Endothelial cell of umbilical vein (primary cell): ENCODE results near the gene ZCCHC4. TPM values are rescaled to one million over a fixed set of nuclear protein-coding genes. Genes with fewer than 3 reads are reported as not detected.

Source experiments
- BruUV-seq: library from RNA; stranded (reverse); fragments of 400-500 nt; replicated peaks from 2 replicates; lab custom pipeline; 2021; lab: Mats Ljungman, UMichigan
- CTCF ChIA-PET: fragments of 300-600, 350-600 bp; sonication (Branson Sonifier 250); formaldehyde crosslinking; loops from one replicate; lab custom pipeline; 2021; ENCODE audit warnings: antibody characterized with exemption, inconsistent platforms; lab: Charles Lee
- POLR2A ChIA-PET: fragments of 300-600, 350-600 bp; sonication (Branson Sonifier 250); formaldehyde crosslinking; loops from one replicate; lab custom pipeline; 2021; ENCODE audit warnings: antibody characterized with exemption, inconsistent platforms; lab: Charles Lee
- DNase-seq: peaks from one replicate; pipeline ENCODE4 v3.0.0-alpha.2; 2011; ENCODE audit warnings: low read depth, low spot score
- FAIRE-seq: peaks from 2 replicates; lab custom pipeline; 2011; peaks lifted over from hg19 to GRCh38; lab: Jason Lieb, UNC
- H2AFZ ChIP-seq: 2 replicates; pipeline ENCODE4 v1.6.0; 2012; ENCODE audit warnings: low read depth, low read length, control low read depth, inconsistent platforms
- H3K27ac ChIP-seq: 2 replicates; pipeline ENCODE4 v1.5.1; 2011; ENCODE audit warnings: low read depth, mild to moderate bottlenecking, control low read depth, low read length, moderate library complexity; ENCODE audit not compliant: insufficient read depth
- H3K27me3 ChIP-seq, 2 experiments: 2 replicates each; pipeline versions ENCODE4 v1.6.0 to v1.6.1; 2011; ENCODE audit warnings: low read length in 2 of 2, mixed read lengths in 1 of 2; ENCODE audit not compliant: control insufficient read depth in 2 of 2, insufficient read depth in 2 of 2
- H3K36me3 ChIP-seq, 2 experiments: 2 replicates in 1 of 2; 3 replicates in 1 of 2; pipeline ENCODE4 v1.5.1; 2011; ENCODE audit warnings: low read length in 2 of 2, mild to moderate bottlenecking in 1 of 2, moderate library complexity in 1 of 2; ENCODE audit not compliant: control insufficient read depth in 2 of 2, insufficient read depth in 2 of 2; ENCODE audit errors: extremely low read depth in 1 of 2
- H3K4me1 ChIP-seq: 3 replicates; pipeline ENCODE4 v1.5.1; 2011; ENCODE audit warnings: mild to moderate bottlenecking, low read length; ENCODE audit not compliant: control insufficient read depth, insufficient read depth; ENCODE audit errors: extremely low read depth
- H3K4me2 ChIP-seq: 2 replicates; pipeline ENCODE4 v1.6.1; 2011; ENCODE audit warnings: low read length, control low read depth, mixed read lengths; ENCODE audit not compliant: insufficient read depth
- H3K4me3 ChIP-seq, 3 experiments: fragments of 200-600 bp in 1 of 3; sonication (generic), shearing (Covaris generic) in 1 of 3; replicated peaks in 1 of 3; 2 replicates each; pipeline ENCODE4 v1.5.1; 2011 to 2016; ENCODE audit warnings: control low read depth in 3 of 3, low read length in 3 of 3, mild to moderate bottlenecking in 2 of 3, inconsistent platforms in 1 of 3, low read depth in 1 of 3, moderate library complexity in 1 of 3; ENCODE audit not compliant: insufficient read depth in 1 of 3
- H3K79me2 ChIP-seq: 2 replicates; pipeline ENCODE4 v1.6.0; 2012; ENCODE audit warnings: low read length, inconsistent platforms; ENCODE audit not compliant: control insufficient read depth, insufficient read depth
- H3K9ac ChIP-seq: replicated peaks from 2 replicates; pipeline ENCODE3; 2011; ENCODE audit warnings: low read length, control low read depth; ENCODE audit not compliant: insufficient read depth; ENCODE audit errors: extremely low read depth
- H3K9me1 ChIP-seq: replicated peaks from 3 replicates; pipeline ENCODE4 v1.6.0; 2011; ENCODE audit warnings: mild to moderate bottlenecking, low read length; ENCODE audit not compliant: control insufficient read depth, insufficient read depth; ENCODE audit errors: extremely low read depth
- H3K9me3 ChIP-seq: replicated peaks from 2 replicates; pipeline ENCODE4 v1.5.1; 2012; ENCODE audit warnings: low read length, inconsistent platforms; ENCODE audit not compliant: control insufficient read depth, insufficient read depth
- H4K20me1 ChIP-seq: replicated peaks from 2 replicates; pipeline ENCODE3; 2011; ENCODE audit warnings: mild to moderate bottlenecking, low read length; ENCODE audit not compliant: control insufficient read depth, insufficient read depth; ENCODE audit errors: extremely low read depth
- EZH2 ChIP-seq: IDR thresholded peaks from 2 replicates; pipeline ENCODE4 v1.6.1; 2012; ENCODE audit warnings: borderline replicate concordance, low read depth, mild to moderate bottlenecking, moderate library complexity, low read length, inconsistent platforms; ENCODE audit not compliant: severe bottlenecking
- JUN ChIP-seq: IDR thresholded peaks from 2 replicates; pipeline ENCODE4 v1.6.1; 2011; ENCODE audit warnings: borderline replicate concordance, low read depth; ENCODE audit not compliant: insufficient read length, insufficient read depth
- MAX ChIP-seq: IDR thresholded peaks from 2 replicates; pipeline ENCODE4 v1.6.1; 2011; ENCODE audit not compliant: insufficient read depth, insufficient read length
- POLR2A ChIP-seq: IDR thresholded peaks from 2 replicates; pipeline ENCODE4 v1.6.1; 2012; ENCODE audit warnings: low read depth, mild to moderate bottlenecking, control low read depth, low read length
- POLR2AphosphoS5 ChIP-seq: IDR thresholded peaks from 2 replicates; pipeline ENCODE4 v1.6.1; 2012; ENCODE audit warnings: low read depth, mild to moderate bottlenecking, control low read depth, low read length, moderate library complexity; ENCODE audit not compliant: insufficient read depth
- dilution Hi-C: fragments of 300-500 bp; cut with MboI; formaldehyde crosslinking; loops from one replicate; pipeline ENCODE4 v1.15.0; 2019; ENCODE audit warnings: low sequenced_read_pairs; ENCODE audit not compliant: extremely low pct_ligation_motif_present
- intact Hi-C: fragments of 100-400 bp; cut with micrococcal nuclease; formaldehyde crosslinking; loops from one replicate; pipeline ENCODE4 v1.10.0; 2022
- polyA plus RNA-seq, 4 experiments: library from polyadenylated mRNA; depleted of rRNA in 3 of 4; stranded (reverse) in 3 of 4; unstranded in 1 of 4; fragments of >200 nt; gene quantifications; 2 replicates each; pipeline versions ENCODE4 v1.2.1 to v1.2.3, GENCODE V29; 2011 to 2012; ENCODE audit warnings: missing spikeins in 1 of 4
- total RNA-seq: library from RNA; stranded (reverse); gene quantifications from 2 replicates; pipeline ENCODE4 v1.2.3, GENCODE V29; 2021
- TF ChIP-seq, protein P1 (sequence below), 2 donors: IDR thresholded peaks; 1 replicate in 1 of 2; 2 replicates in 1 of 2; pipeline ENCODE4 v1.5.1; 2011; ENCODE audit warnings: low read length in 2 of 2, mild to moderate bottlenecking in 2 of 2, moderate library complexity in 2 of 2, control low read depth in 1 of 2, inconsistent platforms in 1 of 2, low read depth in 1 of 2; ENCODE audit not compliant: insufficient read depth in 1 of 2; ENCODE audit errors: extremely low read depth in 1 of 2

Gene ZCCHC4
- total and polyA plus RNA-seq, 2 donors (not counting 3 experiments of a cell fraction or from before 2014, with no cell fraction given) = 6.6 to 10.9 TPM

- no peak overlapping the region for H3K4me3 ChIP-seq
- DNase-seq = no peak
- TF ChIP-seq EZH2 = no peak
- TF ChIP-seq, protein P1, sequence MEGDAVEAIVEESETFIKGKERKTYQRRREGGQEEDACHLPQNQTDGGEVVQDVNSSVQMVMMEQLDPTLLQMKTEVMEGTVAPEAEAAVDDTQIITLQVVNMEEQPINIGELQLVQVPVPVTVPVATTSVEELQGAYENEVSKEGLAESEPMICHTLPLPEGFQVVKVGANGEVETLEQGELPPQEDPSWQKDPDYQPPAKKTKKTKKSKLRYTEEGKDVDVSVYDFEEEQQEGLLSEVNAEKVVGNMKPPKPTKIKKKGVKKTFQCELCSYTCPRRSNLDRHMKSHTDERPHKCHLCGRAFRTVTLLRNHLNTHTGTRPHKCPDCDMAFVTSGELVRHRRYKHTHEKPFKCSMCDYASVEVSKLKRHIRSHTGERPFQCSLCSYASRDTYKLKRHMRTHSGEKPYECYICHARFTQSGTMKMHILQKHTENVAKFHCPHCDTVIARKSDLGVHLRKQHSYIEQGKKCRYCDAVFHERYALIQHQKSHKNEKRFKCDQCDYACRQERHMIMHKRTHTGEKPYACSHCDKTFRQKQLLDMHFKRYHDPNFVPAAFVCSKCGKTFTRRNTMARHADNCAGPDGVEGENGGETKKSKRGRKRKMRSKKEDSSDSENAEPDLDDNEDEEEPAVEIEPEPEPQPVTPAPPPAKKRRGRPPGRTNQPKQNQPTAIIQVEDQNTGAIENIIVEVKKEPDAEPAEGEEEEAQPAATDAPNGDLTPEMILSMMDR (IDR thresholded peaks at IDR 0.05; ENCODE audit: extremely low read depth in 1 of 2, insufficient read depth in 1 of 2, low read depth in 1 of 2, low read length in 2 of 2) = no peak
- TF ChIP-seq POLR2AphosphoS5 = no peak
- TF ChIP-seq JUN = no peak
- TF ChIP-seq POLR2A = no peak
- TF ChIP-seq MAX = no peak
- H3K9ac ChIP-seq = no peak overlapping the region
- dilution Hi-C loops (no loop called here), intact Hi-C loops (no loop called here)
- H3K79me2 ChIP-seq = no peaks in the 10 kb centered on the region
- H3K9me1 ChIP-seq = no peaks in the 10 kb centered on the region
- H3K4me2 ChIP-seq = no peak overlapping the region
- H3K9me3 ChIP-seq = no peaks in the 10 kb centered on the region
- H3K27ac ChIP-seq = no peak overlapping the region
- no peaks in the 10 kb centered on the region for H3K27me3 ChIP-seq
- no peaks in the 10 kb centered on the region for H3K36me3 ChIP-seq
- no peaks in the 10 kb centered on the region for H4K20me1 ChIP-seq
- CTCF ChIA-PET = interaction anchor here (0.9 to 4.6 kb wide), 2 partner anchors 8 to 46 kb away, joined by 4 to 55 read pairs; partner anchors contain the start of gene ZCCHC4
- no TSS peak for BruUV-seq
- POLR2A ChIA-PET = interaction anchor here (0.6 kb wide), 1 partner anchor 505 kb away, joined by 10 read pairs; no protein-coding TSS in a partner anchor
- no peak overlapping the region for H2AFZ ChIP-seq
- FAIRE-seq = no peak
- H3K4me1 ChIP-seq = no peaks in the 10 kb centered on the region
Measured at GRCh38 chr4:25358515-25359275, 46.1 kb downstream of the ZCCHC4 start.
